ENCODE measurements around the gene MXRA8.

Gene MXRA8

GRCh38 chr1:1365875-1366698 is 7.7 kb upstream of the MXRA8 start:
- DNase-seq = no peak

- DNase-seq = no peak
Observed at GRCh38 chr1:1364266-1364665, 5.9 kb upstream of the MXRA8 start.

- no peak for DNase-seq
Observed at GRCh38 chr1:1361982-1362423, 3.6 kb upstream of the MXRA8 start.

GRCh38 chr1:1361233-1361981 is 3.1 kb upstream of the MXRA8 start:
- no peak for DNase-seq

- DNase-seq = no peak
Observed at GRCh38 chr1:1360506-1361169, 2.3 kb upstream of the MXRA8 start.

- no peak for DNase-seq
Observed at GRCh38 chr1:1359664-1360468, 1.5 kb upstream of the MXRA8 start.

- no peak for DNase-seq
Observed at GRCh38 chr1:1359308-1359663, 931 bp upstream of the MXRA8 start.

GRCh38 chr1:1357871-1358432 is 403 bp downstream of the MXRA8 start:
- no peak for DNase-seq

- no peak for DNase-seq
Observed at GRCh38 chr1:1356796-1357401, 1.5 kb downstream of the MXRA8 start.

- no peak for DNase-seq
Observed at GRCh38 chr1:1356166-1356795, 2.1 kb downstream of the MXRA8 start.

GRCh38 chr1:1355416-1355815 is 2.9 kb downstream of the MXRA8 start:
- no peak for DNase-seq

GRCh38 chr1:1354271-1355247 is 3.8 kb downstream of the MXRA8 start:
- DNase-seq = no peak

- DNase-seq = no peak
Observed at GRCh38 chr1:1353389-1354151, 4.8 kb downstream of the MXRA8 start.

- no peak for DNase-seq
Observed at GRCh38 chr1:1352786-1353388, 5.5 kb downstream of the MXRA8 start.

GRCh38 chr1:1351511-1352427 is 6.6 kb downstream of the MXRA8 start:
- DNase-seq = no peak

GRCh38 chr1:1349256-1350012 is 8.9 kb downstream of the MXRA8 start, which contains the start of gene DVL1:
TSS of gene DVL1 (minus strand) at chr1:1349418. CDS start at chr1:1349065, 353 bp downstream.
- peak; percentile 72 for DNase-seq

Measured in CD4-positive, alpha-beta T cell treated with Interleukin-21 for 1 hour (primary cell).